HG02938 (cell line): Measurements from ENCODE around the gene CLEC19A.

Experiments
- ATAC-seq: cut with Tn5 transposase; IDR thresholded peaks from one replicate; pipeline ENCODE4 v1.9.1; 2021; ENCODE audit warnings: mild to moderate bottlenecking, moderate library complexity; ENCODE audit not compliant: unreplicated experiment

Gene CLEC19A

GRCh38 chr16:19284207-19284606, 1.3 kb upstream of the CLEC19A start:
- ATAC-seq, result no peak

DNA sequence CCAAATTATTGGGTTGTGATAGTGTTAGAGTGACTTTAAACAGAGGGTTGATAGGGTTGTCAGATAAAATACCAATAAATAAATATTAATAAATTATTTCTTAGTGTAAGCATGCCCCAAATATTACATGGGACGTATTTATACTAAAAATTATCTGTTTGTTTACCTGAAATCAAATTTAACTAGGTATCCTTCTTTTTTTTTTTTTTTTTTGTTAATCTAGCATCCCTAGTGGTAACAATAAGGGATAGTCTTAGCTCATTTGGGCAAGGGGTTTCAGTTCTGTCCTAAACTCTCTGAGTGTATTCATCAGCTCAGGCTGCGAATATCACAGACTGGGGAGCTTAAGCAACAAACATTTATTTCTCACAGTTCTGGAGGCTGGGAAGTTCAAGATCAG, 1.3 kb downstream of the CLEC19A start:
- ATAC-seq, result no peak

- no peak for ATAC-seq
These were observed 1.7 kb downstream of the CLEC19A start for GRCh38 chr16:19287241-19287640.

GRCh38 chr16:19288872-19289799, 3.6 kb downstream of the CLEC19A start:
- ATAC-seq, result no peak

DNA sequence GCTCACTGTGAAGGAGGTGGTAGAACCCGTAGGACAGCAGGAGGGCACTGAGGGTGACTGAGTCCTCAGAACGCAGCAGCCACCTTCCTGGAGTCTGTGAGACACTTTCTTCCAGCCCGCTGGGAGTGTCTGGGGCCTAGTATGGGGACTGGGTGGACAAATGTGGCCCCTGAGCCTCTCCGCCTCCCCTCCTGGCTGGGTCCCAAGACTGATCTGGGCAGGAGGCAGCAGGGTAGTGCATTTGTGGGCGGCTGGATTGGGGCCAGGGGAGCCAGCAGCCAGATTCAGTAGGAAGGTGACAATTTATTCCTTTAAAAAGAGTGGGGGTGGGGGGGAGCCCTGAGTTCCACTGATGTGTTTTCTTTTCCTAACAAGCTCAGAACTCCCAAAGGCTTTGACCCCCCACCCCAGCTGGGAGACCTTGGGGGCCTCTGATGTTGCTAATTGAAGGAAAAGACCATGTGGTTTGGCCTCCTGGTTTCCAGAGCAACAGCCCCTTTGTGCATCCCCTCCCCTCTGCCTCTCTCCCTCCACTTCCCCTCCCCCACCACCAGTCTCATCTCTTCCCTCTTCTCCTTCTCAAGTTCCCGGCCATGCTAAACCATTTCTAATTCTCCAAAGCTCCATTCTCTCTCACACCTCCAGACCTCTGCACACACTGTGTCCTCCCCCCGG, 4.4 kb downstream of the CLEC19A start:
- no peak for ATAC-seq

DNA sequence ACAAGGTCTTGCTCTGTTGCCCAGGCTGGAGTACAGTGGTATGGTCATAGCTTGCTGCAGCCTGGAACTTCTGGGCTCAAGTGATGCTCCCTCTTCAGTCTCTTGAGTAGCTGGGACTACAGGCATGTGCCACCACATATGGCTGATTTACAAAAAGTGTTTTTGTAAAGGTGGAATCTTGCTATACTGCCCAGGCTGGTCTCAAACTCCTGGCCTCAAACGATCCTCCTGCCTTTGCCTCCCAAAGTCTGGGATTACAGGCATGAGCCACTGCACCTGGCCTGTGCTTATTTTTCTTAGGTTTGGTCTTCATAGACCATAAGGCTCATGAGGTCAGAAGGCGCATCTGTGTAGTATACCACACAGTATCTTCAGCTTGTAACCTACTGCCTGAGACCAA, 5.3 kb downstream of the CLEC19A start:
- ATAC-seq, result no peak

DNA sequence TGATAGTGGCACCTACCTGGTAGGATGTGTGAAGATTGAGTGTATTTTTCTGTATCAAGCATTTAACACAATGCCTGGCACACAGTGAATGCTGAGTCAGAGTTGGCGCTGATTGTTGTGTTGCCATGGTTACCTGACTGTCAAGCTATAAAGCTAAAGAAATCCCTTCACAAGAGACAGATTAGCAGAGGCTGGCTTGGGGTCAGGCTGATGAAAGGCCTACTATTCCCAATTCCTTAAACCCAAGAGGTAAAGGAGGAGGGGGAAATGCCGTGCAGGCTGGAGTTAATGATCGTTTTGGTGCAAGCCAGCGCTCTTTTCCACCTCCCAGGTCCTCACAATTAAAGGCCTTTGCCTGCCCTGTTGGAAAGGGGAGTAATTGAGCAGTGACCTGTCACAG, 5.9 kb downstream of the CLEC19A start:
- no peak for ATAC-seq

GRCh38 chr16:19292186-19292585, 6.7 kb downstream of the CLEC19A start:
- ATAC-seq, result no peak

DNA sequence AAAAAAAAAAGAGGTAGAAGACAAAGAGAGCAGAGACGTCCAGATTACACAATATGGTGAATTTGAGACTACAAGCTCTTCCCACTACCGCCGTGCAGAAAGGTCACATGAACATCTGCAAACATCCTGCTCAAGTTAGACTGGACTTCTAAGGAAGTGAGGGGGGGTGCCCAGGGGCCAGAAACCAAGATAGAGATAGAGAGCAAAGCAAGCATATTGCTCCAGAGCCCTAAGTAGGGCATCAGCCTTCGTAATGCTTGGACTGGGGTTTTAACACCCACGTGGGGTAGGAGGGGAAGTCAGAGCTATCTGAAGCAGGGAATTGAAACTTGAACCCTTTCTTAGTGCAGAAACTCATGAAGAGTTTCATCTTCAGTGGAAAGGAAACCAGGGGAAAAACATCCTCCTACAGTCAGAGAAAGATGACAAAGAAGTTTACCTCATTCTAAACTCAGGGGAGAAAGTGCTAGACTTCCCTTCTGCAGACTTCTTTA, 8.7 kb downstream of the CLEC19A start:
- peak; percentile 83 for ATAC-seq

DNA sequence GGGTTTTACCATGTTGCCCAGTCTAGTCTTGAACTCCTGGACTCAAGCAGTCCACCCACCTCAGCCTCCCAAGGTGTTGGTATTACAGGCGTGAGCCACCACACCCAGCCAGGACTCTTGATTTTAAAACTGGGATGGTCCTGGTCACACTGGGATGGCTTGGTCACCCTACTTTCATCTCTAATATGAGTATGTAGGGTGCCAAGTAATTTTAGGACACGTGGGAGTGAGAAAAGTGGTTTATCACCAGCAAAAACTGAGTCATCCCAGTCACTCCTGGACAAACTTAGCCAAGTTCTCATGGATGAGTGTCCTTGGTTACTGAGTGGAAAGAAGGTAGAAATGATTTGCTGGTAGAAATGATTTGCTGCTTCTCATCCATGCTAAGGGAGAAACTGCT, 9.9 kb downstream of the CLEC19A start:
- ATAC-seq, result no peak

DNA sequence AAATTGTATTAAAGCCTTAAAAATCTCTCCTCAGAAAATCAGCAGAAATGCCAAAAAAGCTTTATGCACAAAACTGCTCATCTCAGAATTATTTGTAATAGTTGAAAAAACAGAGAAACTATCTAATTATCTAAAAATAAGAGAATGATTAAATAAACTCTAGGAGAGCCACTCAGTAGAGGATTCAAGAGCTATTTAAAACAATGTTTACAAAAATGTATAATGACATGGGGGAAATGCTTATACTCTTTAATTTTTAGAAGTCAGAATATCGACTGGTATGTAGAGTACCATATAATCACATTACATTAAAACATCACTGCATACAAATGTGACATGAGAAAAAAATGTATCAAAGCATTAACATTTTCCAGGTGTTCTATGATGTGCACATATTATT, 11.9 kb downstream of the CLEC19A start:
- ATAC-seq, result no peak

DNA sequence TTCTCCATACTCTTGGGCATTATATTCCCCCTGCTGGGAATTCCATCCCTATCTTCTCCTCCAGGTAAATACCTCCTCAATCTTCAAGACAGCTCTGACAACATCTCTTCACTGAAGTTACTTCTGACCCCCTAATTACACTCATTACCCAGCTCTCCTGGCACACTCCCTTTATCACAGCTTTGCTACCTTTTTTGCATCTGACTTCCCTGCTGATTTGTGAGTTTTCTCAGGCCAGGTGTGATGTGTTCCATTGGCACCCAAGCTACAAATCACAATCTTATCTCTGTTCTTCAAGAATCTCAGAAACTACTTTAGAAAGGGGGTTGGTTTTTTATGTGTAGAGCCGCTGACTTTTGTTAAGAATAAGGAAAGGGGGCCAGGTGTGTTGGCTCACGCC, 14.0 kb downstream of the CLEC19A start:
- no peak for ATAC-seq

- no peak for ATAC-seq
These were observed 16.4 kb downstream of the CLEC19A start for GRCh38 chr16:19301931-19302330.

- no peak for ATAC-seq
These were observed 19.2 kb downstream of the CLEC19A start for GRCh38 chr16:19304750-19305149.

DNA sequence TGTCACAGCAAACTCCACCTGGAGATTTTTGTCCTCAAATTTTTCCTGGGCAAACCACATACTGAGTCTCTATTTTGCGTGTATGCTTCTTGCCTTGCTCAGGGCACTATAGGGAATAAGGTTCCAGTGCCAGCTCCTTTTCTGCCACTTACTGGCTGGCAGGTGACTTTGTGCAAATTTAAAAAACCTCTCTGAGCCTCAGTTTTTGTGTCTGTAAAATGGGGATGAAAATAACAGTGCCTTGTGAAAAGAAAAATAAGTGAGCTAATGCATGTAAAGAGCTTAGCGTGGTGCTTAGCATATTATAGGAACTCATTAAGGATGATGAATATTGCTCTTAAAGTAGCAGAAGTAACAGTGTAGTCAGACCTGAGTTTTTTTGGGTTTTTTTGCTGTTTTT, 19.9 kb downstream of the CLEC19A start:
- ATAC-seq, result no peak

- no peak for ATAC-seq
These were observed 22.2 kb downstream of the CLEC19A start for GRCh38 chr16:19307587-19308241.

GRCh38 chr16:19308392-19308791, 22.9 kb downstream of the CLEC19A start:
- no peak for ATAC-seq

GRCh38 chr16:19309178-19309577, 23.6 kb downstream of the CLEC19A start:
- no peak for ATAC-seq

DNA sequence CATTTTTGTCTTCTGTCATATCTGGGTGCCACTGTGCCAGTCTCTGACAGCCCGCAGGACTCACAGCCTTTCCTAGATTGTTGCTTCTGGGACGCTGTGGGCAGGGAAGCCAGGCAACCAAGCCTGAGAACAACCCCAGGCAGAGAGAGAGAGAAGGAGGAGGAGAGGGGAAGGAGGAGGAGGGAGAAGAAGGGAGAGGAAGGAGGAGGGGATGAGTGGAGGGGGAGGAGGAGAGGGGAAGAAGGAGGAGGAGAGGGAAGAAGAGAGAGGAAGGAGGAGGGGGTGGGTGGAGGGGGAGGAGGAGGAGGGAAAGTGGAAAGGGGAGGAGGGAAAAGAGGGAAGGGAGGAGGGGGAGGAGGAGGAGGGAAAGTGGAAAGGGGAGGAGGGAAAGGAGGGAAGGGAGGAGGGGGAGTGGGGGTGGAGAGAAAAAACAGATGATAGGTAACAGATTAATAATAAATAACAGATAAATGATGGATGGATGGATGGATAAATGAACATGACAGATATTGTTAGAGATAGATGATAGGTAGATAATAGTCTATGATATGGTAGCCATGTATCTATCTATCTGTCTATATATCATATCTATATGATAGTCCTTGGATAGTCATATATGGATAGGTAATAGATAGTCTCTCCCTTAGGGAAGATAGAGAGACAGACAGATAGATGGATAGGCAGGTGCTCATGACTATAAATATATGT, 29.3 kb downstream of the CLEC19A start:
- no peak for ATAC-seq

GRCh38 chr16:19315889-19316433, 30.4 kb downstream of the CLEC19A start:
- ATAC-seq, result no peak

- ATAC-seq, result no peak
These were observed 31.3 kb downstream of the CLEC19A start for GRCh38 chr16:19316846-19317245.
